ENCODE measurements around the gene CHSY3.

Gene CHSY3

GRCh38 chr5:130032807-130033206 is 128.5 kb downstream of the CHSY3 start:
- no peak for DNase-seq

- DNase-seq: no peak
Measured at GRCh38 chr5:130034566-130035210, 130.4 kb downstream of the CHSY3 start.

- no peak for DNase-seq
Measured at GRCh38 chr5:130035388-130035787, 131.1 kb downstream of the CHSY3 start.

- DNase-seq: no peak
Measured at GRCh38 chr5:130037905-130038304, 133.6 kb downstream of the CHSY3 start.

- DNase-seq: no peak
Measured at GRCh38 chr5:130043834-130044233, 139.6 kb downstream of the CHSY3 start.

GRCh38 chr5:130045334-130045733 is 141.1 kb downstream of the CHSY3 start:
- DNase-seq: no peak

- DNase-seq: no peak
Measured at GRCh38 chr5:130050585-130050984, 146.3 kb downstream of the CHSY3 start.

- DNase-seq: no peak
Measured at GRCh38 chr5:130052752-130053151, 148.5 kb downstream of the CHSY3 start.

- no peak for DNase-seq
Measured at GRCh38 chr5:130055572-130055971, 151.3 kb downstream of the CHSY3 start.

GRCh38 chr5:130061746-130062145 is 157.5 kb downstream of the CHSY3 start:
- no peak for DNase-seq

GRCh38 chr5:130063603-130064002 is 159.3 kb downstream of the CHSY3 start:
- DNase-seq: no peak

- no peak for DNase-seq
Measured at GRCh38 chr5:130064484-130064883, 160.2 kb downstream of the CHSY3 start.

GRCh38 chr5:130065617-130066016 is 161.4 kb downstream of the CHSY3 start:
- DNase-seq: no peak

- no peak for DNase-seq
Measured at GRCh38 chr5:130066644-130067043, 162.4 kb downstream of the CHSY3 start.

GRCh38 chr5:130067364-130067763 is 163.1 kb downstream of the CHSY3 start:
- DNase-seq: no peak

GRCh38 chr5:130068101-130068500 is 163.8 kb downstream of the CHSY3 start:
- DNase-seq: no peak

GRCh38 chr5:130068988-130069387 is 164.7 kb downstream of the CHSY3 start:
- DNase-seq: no peak

- no peak for DNase-seq
Measured at GRCh38 chr5:130074820-130075219, 170.6 kb downstream of the CHSY3 start.

- DNase-seq: no peak
Measured at GRCh38 chr5:130077007-130077406, 172.7 kb downstream of the CHSY3 start.

GRCh38 chr5:130078661-130079060 is 174.4 kb downstream of the CHSY3 start:
- DNase-seq: no peak

GRCh38 chr5:130090569-130091270 is 186.5 kb downstream of the CHSY3 start:
- no peak for DNase-seq

GRCh38 chr5:130092991-130093390 is 188.7 kb downstream of the CHSY3 start:
- DNase-seq: no peak

- DNase-seq: no peak
Measured at GRCh38 chr5:130096483-130096882, 192.2 kb downstream of the CHSY3 start.

- DNase-seq: no peak
Measured at GRCh38 chr5:130099008-130099407, 194.7 kb downstream of the CHSY3 start.

- DNase-seq: no peak
Measured at GRCh38 chr5:130102375-130102774, 198.1 kb downstream of the CHSY3 start.
